ENCODE data around the gene GBE1. TPM values are rescaled to one million over a fixed set of nuclear protein-coding genes. Genes with fewer than 3 reads are reported as not detected.

The GBE1 gene
- total and polyA plus RNA-seq, 10 of the 15 experiments (the other 5 are each of a cell fraction or from before 2014, with no cell fraction given) = 21.4 to 62.2 (median 41.5) TPM

GRCh38 chr3:81549388-81549787 lies 212.1 kb downstream of the GBE1 start:
- H3K79me2 ChIP-seq (ENCODE audit: control insufficient read depth, insufficient read depth, low read length) = no peaks in the 10 kb centered on the region
- no peak overlapping the region for H3K4me2 ChIP-seq (ENCODE audit: control insufficient read depth, insufficient read depth)
- DNase-seq (ENCODE audit: low read depth, low spot score) (no peak), ATAC-seq (no peak), FAIRE-seq (no peak)
- no peak overlapping the region for H3K9ac ChIP-seq (ENCODE audit: control insufficient read depth, insufficient read depth, low read length)
- H3K27ac ChIP-seq (ENCODE audit: control insufficient read depth, insufficient read depth) = no peak overlapping the region
- BruUV-seq (replicated peaks) = no TSS peak
- no peaks in the 10 kb centered on the region for H3K27me3 ChIP-seq (replicated peaks in 1 of 2; ENCODE audit: control insufficient read depth in 2 of 2, insufficient read depth in 2 of 2, low read length in 1 of 2)
- RAD21 ChIA-PET (ENCODE audit: unreplicated experiment) = no interaction called here
- in situ Hi-C loops (cut with MboI) (no loop called here), intact Hi-C loops (cut with micrococcal nuclease; ENCODE audit: unreplicated experiment) (no loop called here)
- SMC1A ChIA-PET (ENCODE audit: uncharacterized antibody, unreplicated experiment) = no interaction called here
- 94% methylated on average over 1 of the region's 1 CpG for WGBS (ENCODE audit: insufficient coverage, insufficient replicate concordance, low lambda C conversion rate, missing lambda C conversion rate)
- H3K36me3 ChIP-seq (ENCODE audit: control insufficient read depth in 2 of 2, insufficient read depth in 2 of 2, low read length in 1 of 2) = no peaks in the 10 kb centered on the region
- H3K4me1 ChIP-seq (ENCODE audit: control insufficient read depth, insufficient read depth, low read length) = no peaks in the 10 kb centered on the region
- POLR2A ChIA-PET = no interaction called here
- H3K4me3 ChIP-seq = no peak overlapping the region
- H3K9me3 ChIP-seq (replicated peaks; ENCODE audit: control insufficient read depth, insufficient read depth, low read length) = no peaks in the 10 kb centered on the region
- no peak for TF ChIP-seq HDAC6 (IDR thresholded peaks at IDR 0.05; ENCODE audit: unreplicated experiment)
- no peak for TF ChIP-seq ETV6 (conservative IDR thresholded peaks at IDR 0.05 in 1 of 2, IDR thresholded peaks at IDR 0.05 in 1 of 2; ENCODE audit: borderline replicate concordance in 1 of 2, low read depth in 1 of 2)
- no peak overlapping the region for H2AFZ ChIP-seq (ENCODE audit: control insufficient read depth, low read depth, low read length)
- CTCF ChIA-PET = no interaction called here
- 0 out of 2 replicates have a peak, but pooled peaks cover 3% of the 10 kb centered on the region for H4K20me1 ChIP-seq (ENCODE audit: control insufficient read depth, insufficient read depth)

GRCh38 chr3:81545572-81545971 lies 215.9 kb downstream of the GBE1 start:
- in situ Hi-C loops (cut with MboI) (no loop called here), intact Hi-C loops (cut with micrococcal nuclease; ENCODE audit: unreplicated experiment) (no loop called here)
- Histone ChIP-seq H3K4me1 (ENCODE audit: control insufficient read depth, insufficient read depth, low read length) (no peaks in the 10 kb centered on the region), H4K20me1 (ENCODE audit: control insufficient read depth, insufficient read depth) (no peaks in the 10 kb centered on the region), H3K4me3 (no peak overlapping the region), H3K9me3 (replicated peaks; ENCODE audit: control insufficient read depth, insufficient read depth, low read length) (no peaks in the 10 kb centered on the region), H3K79me2 (ENCODE audit: control insufficient read depth, insufficient read depth, low read length) (no peaks in the 10 kb centered on the region), H2AFZ (ENCODE audit: control insufficient read depth, low read depth, low read length) (no peak overlapping the region), H3K27me3 (replicated peaks in 1 of 2; ENCODE audit: control insufficient read depth in 2 of 2, insufficient read depth in 2 of 2, low read length in 1 of 2) (no peaks in the 10 kb centered on the region), H3K9ac (ENCODE audit: control insufficient read depth, insufficient read depth, low read length) (no peak overlapping the region), H3K4me2 (ENCODE audit: control insufficient read depth, insufficient read depth) (no peak overlapping the region), H3K27ac (ENCODE audit: control insufficient read depth, insufficient read depth) (no peak overlapping the region), H3K36me3 (ENCODE audit: control insufficient read depth in 2 of 2, insufficient read depth in 2 of 2, low read length in 1 of 2) (no peaks in the 10 kb centered on the region)
- DNase-seq (ENCODE audit: low read depth, low spot score) (no peak), FAIRE-seq (no peak), ATAC-seq (no peak)
- ChIA-PET SMC1A (ENCODE audit: uncharacterized antibody, unreplicated experiment) (no interaction called here), CTCF (no interaction called here), POLR2A (no interaction called here), RAD21 (ENCODE audit: unreplicated experiment) (no interaction called here)
- WGBS (ENCODE audit: insufficient coverage, insufficient replicate concordance, low lambda C conversion rate, missing lambda C conversion rate) = 74% methylated on average over 2 of the region's 2 CpGs
- no TSS peak for BruUV-seq (replicated peaks)
- TF ChIP-seq GABPA (IDR thresholded peaks at IDR 0.05; ENCODE audit: low read depth) (no peak), NFYB (IDR thresholded peaks at IDR 0.05; ENCODE audit: insufficient read depth, low read depth, low read length) (no peak), CBX3 (IDR thresholded peaks at IDR 0.05; ENCODE audit: borderline replicate concordance, low read depth) (no peak), IRF5 (IDR thresholded peaks at IDR 0.05; ENCODE audit: borderline replicate concordance) (no peak), KAT2A (conservative IDR thresholded peaks at IDR 0.05; ENCODE audit: control insufficient read depth, low read depth, low read length) (no peak), ZBED1 (IDR thresholded peaks at IDR 0.05; ENCODE audit: borderline replicate concordance) (no peak), CBX5 (IDR thresholded peaks at IDR 0.05; ENCODE audit: low read depth) (no peak), MTA3 (IDR thresholded peaks at IDR 0.05; ENCODE audit: borderline replicate concordance, low read length) (no peak), MAX (IDR thresholded peaks at IDR 0.05; ENCODE audit: low read depth, low read length) (no peak), NFXL1 (IDR thresholded peaks at IDR 0.05; ENCODE audit: borderline replicate concordance) (no peak), ATF7 (IDR thresholded peaks at IDR 0.05; ENCODE audit: low read depth) (no peak), RB1 (IDR thresholded peaks at IDR 0.05; ENCODE audit: borderline replicate concordance) (no peak), KDM1A (IDR thresholded peaks at IDR 0.05; ENCODE audit: borderline replicate concordance) (no peak)
